NCI-H510A treated with DMSO at 0.1 percent for 48 hours (cell line): ENCODE data around the gene PLXDC2.
"Not testable (repeated sequence)": the region's sequence is repeated elsewhere in the genome, so short reads cannot be mapped to it uniquely, and the experiment has no call there.

Experiments
- DNase-seq: peaks from one replicate; lab custom pipeline; 2025; lab: John Stamatoyannopoulos, UW

The PLXDC2 gene

GRCh38 chr10:20207653-20208052 lies 391.4 kb downstream of the PLXDC2 start:
- no peak for DNase-seq

GRCh38 chr10:20209098-20209497 lies 392.9 kb downstream of the PLXDC2 start:
- not testable (repeated sequence) for DNase-seq

DNA sequence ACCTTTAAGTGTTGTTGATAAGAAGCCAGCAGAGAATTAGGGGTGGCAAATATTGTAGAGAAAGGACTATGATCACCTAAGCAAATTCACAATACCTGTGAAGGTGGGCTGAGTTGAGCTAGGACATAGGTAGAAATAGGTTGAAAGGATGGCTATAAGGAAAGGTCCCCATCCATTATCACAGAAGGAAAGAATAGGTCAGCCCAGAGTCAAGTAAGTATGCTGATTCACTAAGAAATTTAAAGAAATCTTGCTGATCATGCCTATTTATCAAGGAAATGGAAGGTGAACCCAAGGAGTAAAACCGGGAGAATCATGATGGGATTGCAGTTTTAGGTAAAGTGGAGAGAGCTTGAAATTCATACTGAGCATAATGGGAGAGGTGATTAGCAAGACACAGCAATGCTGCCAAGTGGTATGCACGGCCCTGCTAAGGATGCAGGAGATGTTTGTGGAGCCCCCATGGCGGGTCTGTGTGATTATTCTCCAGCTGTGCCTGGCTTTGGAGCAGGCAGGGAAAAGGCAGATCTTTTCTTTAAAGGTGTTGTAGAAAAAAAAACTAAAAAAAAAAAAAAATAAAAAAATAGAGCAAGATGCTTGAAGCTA lies 399.4 kb downstream of the PLXDC2 start:
- no peak for DNase-seq

- DNase-seq = no peak
Measured at GRCh38 chr10:20221356-20221755, 405.1 kb downstream of the PLXDC2 start.

DNA sequence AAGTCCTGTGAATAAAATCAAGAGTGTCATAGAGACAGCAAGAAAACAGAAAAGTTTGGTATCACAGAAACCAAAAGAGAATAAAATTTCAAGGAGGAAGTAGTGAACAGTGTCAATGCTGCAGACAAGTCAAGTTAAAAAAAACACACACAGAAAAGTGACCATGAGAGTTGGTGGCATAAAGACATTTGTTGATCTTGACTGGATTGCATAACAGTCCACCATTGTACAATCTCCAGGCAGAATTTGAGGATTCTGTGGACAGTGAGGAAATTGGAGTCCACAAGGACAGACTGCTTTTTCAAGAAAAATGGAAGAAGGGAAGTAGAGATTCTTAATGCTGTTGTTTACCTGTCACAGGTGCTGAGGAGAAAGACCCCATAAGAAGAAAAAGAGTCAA lies 412.5 kb downstream of the PLXDC2 start:
- DNase-seq = no peak

GRCh38 chr10:20232079-20232705 lies 416.0 kb downstream of the PLXDC2 start:
- DNase-seq = no peak

GRCh38 chr10:20233423-20233822 lies 417.2 kb downstream of the PLXDC2 start:
- DNase-seq = no peak

DNA sequence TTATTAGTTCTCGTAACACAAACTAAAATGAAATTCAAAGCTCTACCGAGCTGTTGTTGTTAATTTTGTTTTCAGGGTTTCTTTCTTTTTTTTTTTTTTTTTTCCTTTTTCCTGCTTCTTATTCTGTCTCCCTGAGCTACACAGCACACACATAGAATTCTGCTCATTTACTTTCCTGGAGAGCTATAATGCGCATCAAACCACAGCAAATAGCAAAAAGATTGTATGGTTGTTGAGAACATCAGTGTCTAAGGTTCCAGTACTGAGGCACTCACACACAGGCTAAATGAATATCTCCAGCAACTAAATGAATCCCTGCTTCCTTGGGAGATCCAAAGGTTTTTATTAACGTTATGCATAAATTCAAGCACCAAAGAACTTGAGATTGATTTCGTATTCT lies 418.3 kb downstream of the PLXDC2 start:
- no peak for DNase-seq

DNA sequence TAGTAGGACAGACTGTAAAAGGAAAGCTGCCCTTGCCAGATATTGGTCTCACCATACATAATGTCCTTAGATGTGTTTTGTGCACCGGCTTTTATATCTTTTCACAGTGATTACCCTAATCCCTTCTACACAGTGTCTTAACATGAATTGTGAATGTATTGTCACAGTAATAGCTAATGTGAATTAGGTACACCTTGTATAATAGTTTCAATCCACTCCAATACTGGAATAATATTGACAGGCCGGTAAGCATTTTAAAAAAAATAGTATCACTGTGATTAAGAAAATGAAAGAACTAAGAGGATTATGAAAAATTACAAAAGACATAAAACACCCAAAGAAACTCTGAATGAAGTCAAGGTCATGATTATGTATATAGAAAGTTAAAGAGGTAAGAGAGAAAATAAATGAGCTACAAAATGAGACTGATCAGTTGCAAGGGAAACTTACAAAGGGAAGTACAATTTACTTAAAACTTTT lies 420.9 kb downstream of the PLXDC2 start:
- no peak for DNase-seq

DNA sequence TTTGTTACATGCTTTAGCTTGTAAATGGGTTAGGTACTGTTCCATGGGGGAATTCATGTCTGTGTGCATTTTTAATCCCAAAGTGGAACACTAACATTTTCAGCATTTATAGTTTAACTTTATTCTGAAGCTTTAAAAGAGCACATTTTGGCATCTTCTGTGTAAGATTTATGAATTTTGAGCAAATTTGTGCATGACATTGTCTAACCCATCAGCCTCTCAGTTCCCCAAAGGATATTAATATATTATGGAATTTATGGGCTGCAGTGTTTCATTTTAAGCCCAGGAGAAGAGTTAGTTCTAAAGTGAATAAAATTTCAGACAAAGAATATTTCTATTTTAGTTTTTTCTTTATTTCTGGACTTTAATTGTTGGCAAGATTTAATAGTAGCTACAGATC lies 421.4 kb downstream of the PLXDC2 start:
- DNase-seq = no peak

- DNase-seq = no peak
Measured at GRCh38 chr10:20240643-20241042, 424.4 kb downstream of the PLXDC2 start.

- no peak for DNase-seq
Measured at GRCh38 chr10:20247454-20247853, 431.2 kb downstream of the PLXDC2 start.

- DNase-seq = no peak
Measured at GRCh38 chr10:20247891-20248708, 431.9 kb downstream of the PLXDC2 start.

DNA sequence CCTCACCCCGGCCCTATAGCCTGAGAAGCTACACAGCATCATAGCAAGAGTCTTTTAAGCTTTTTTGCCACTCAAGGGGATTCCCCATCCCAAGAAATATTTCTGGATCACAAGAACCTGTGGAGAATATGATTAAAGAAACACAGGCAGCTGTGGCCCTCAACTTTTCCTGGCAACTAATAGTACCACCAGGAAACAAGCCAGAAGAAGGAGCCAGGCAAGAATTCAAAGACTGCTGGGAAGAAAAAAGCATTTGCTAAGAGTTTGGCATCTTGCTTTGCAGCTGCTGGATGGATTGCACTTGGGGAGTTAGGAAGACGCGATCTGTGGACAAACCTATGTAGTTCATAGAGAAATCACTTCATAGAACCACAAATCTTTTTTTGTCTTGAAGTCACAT lies 437.8 kb downstream of the PLXDC2 start:
- no peak for DNase-seq

GRCh38 chr10:20254497-20254896 lies 438.3 kb downstream of the PLXDC2 start:
- DNase-seq = no peak

DNA sequence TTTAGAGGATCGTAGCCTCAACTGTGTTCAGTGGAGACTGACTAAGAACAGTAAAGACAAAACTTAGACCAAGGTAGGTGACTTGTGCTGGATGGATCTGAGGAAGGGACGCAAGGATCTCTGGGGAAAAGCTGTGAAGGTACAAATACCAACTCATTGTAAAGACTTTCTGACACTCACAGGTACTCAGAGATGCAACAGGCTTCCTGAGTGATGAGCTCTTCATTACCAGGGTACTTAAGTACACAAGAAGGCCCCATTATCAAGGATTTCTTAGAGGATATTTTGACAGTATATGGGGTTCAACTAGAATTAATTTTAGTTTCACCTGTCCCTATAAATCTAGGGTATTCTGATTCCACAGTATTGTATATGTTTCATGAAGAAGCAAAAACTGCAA lies 440.7 kb downstream of the PLXDC2 start:
- DNase-seq = no peak

DNA sequence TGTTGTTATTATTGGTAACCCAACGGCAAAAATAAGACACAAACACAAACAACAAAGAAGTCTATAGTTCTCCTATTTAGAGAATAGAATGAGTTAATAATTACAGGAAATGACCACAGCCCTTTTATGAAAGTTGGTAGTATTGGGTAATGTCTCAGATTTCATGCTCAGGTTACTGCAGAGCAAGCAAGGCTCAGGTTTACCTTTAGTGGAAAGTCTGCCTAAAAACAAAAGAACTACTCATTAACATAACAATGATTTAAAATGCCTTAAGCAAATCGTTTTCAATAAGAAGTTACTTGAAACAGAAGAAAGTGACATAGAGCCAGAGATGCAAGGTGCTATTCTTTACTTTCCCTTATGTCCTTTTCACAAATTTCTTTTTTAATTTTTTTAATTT lies 441.2 kb downstream of the PLXDC2 start:
- no peak for DNase-seq

DNA sequence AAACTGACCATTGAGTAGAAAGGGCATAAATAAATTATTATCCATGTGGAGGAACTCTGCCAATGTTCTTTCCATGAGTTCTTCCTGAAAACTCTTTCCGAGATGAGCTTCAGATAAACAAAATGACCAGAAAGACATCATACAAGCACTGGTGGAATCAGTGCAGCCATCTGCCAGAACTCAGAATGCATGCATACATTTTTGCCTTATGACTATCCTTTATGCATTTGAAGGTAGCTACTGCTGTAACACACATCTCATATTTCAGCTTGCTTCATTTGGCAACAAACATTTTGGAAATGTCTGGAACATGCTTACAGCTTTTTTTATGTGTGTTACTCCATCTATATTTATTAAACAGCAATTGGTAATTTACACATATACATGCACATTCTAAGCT lies 448.9 kb downstream of the PLXDC2 start:
- DNase-seq = no peak

- DNase-seq = no peak
Measured at GRCh38 chr10:20267734-20268133, 451.5 kb downstream of the PLXDC2 start.

- no peak for DNase-seq
Measured at GRCh38 chr10:20271490-20271889, 455.3 kb downstream of the PLXDC2 start.

DNA sequence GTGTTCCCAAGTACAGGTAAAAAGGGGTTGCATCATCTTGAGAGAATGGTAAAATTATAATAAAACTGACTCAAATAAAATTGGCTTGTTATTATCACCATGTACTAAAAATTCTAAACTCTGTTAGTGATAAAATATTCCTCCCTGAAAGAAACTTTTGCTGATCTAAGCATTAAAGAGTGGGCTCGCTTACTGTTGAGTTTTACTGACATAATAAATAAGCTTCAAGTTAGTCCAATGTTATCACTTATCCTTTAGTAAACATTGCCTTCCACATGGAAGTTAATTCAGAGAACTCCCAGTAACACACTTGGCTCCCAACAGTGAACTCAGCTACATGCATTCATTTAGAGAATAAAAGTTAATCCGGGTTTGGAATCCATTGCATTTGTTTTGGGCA lies 456.4 kb downstream of the PLXDC2 start:
- DNase-seq = no peak

GRCh38 chr10:20274571-20274970 lies 458.3 kb downstream of the PLXDC2 start:
- DNase-seq = no peak
